ENCODE measurements around the gene ESYT3.
"Not testable (repeated sequence)": the region's sequence is repeated elsewhere in the genome, so short reads cannot be mapped to it uniquely, and the experiment has no call there.

ESYT3 gene

DNA sequence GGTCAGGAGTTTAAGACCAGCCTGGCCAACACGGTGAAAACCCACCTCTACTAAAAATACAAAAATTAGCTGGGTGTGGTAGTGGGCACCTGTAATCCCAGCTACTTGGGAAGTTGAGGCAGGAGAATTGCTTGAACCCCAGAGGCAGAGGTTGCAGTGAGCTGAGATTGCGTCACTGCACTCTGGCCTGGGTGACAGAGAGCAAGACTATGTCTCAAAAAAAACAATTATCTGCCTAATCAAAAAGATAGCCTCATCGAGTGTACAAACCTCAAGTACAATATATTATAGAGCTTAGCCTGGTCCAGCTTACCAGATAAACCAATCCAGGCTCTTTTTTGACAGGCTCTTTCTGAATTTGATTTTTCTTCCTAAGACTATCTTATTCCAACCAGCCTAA is 61.2 kb downstream of the ESYT3 start:
- not testable (repeated sequence) for DNase-seq

DNA sequence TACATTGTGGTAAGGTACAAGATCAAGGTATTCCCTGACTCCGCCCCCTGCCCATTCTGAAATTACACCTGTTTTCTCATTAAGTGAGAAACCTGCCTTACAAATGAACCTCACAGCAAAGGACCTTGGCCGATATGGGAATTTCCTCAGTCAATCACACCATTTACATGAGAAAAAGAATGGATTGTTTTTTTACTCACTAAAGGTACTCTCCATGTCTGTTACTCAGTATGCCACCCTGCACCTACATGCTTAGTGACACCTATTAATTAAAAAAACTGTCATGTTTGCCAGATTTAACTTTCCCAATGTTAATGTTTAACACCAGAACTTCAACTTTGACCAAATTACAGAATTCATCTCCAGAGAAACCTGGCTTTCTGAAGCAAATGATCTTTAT is 62.0 kb downstream of the ESYT3 start:
- no peak for DNase-seq

DNA sequence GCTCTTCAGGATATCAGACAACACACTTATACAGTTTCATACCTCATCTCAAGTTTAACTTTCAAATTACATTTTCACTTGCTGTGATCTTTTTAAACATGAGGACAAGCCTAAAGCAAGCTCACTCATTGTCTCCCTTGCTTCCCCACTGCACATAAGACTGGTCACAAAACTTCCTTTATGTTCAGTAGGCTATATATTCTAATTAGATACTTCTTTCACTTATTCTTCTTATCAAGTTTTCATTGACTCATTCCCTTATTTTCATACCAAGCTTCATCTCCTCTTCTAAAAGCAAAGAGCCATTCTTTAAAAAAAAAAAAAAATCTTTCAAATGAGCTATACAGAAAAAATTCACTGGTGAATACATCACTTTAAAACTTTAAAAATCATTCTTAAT is 62.6 kb downstream of the ESYT3 start:
- no peak for DNase-seq

DNA sequence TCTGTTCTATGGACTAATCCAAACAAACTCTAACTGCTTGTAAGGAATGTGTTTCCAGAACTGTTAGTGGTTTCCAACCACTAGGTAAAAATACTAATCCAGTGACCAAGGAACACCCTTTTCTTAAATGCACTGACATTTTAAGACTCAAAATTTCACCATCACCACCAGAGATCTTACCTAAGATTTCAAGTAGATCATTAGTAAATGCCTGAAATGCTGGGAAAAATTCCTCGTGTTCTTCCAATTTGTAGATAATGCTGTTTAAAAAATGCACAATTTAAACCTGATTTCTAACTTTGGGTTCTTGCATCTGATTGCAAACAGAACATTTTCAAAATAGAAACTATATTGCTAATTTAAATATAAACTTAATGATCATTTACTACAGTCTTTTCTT is 63.4 kb downstream of the ESYT3 start:
- no peak for DNase-seq

DNA sequence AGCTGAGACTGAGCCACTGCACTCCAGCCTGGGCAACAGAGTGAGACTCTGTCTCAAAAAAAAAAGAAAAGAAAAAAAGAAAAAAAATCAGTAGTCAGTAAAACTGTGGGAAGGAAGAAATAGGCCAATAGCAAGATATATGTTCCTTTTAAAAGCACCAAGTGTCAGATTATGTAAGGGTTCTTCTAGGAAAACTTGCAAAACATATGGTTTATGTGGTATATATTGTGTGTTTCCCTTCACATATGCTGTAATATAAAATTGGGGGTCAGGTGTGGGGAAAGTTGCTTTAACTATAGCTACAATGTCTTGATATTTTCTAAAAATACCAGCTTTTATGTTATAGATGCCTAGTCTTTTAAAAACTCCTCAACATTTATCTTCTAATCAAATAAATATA is 64.6 kb downstream of the ESYT3 start:
- DNase-seq, result no peak

DNA sequence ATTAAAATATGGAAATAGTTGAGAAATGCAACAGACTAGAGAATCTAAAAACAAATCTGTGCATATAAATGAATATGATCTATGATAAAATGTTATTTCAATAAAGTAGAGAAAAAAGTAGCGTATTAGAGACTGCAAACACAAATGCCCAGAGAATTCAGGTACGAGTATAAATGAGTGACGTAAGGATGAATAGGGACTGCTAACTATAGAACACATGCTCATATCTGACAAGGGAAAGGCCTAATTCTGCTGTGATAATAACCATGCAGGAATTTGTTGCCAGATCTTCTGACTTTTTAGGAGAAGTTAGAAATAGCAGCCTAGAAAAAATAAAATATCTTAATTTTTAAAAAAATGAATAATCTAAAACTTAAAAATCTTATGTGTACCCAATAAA is 73.1 kb downstream of the ESYT3 start:
- DNase-seq, result no peak

DNA sequence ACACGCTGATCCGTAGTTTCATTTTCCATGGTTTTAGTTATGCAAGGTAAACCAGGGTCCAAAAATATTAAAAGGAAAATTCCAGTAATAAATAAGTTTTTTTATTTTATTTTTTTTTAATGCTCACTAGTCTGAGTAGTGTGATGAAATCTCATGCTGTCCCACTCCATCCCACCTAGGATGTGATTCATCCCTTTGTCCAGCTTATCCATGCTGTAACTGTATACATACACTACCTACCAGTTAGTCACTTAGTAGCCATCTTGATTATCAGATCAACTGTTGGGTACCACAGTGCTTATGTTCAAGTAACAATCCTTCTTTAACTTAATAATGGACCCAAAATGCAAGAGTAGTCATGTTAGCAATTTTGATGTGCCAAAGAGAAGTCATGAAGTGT is 75.2 kb downstream of the ESYT3 start:
- no peak for DNase-seq

DNA sequence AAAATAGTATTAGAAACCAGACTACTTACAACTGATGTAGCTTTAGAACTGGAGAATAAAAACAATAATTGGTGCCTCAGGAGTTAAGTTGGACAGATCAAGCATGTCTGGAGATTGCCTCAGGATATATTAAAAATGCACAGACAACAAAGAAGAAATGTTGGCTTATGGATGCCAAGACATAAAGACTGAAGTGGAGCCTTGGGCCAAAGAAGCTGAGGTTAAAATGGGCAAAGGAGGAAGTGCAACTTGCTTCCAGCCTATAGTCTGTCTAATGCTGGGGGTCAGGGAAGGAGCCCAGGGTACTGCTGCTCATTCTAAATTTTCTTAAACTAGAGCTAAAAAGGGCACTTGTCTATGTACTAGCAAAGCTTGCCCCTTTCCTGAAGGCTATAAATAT is 77.5 kb downstream of the ESYT3 start:
- DNase-seq, result no peak

DNA sequence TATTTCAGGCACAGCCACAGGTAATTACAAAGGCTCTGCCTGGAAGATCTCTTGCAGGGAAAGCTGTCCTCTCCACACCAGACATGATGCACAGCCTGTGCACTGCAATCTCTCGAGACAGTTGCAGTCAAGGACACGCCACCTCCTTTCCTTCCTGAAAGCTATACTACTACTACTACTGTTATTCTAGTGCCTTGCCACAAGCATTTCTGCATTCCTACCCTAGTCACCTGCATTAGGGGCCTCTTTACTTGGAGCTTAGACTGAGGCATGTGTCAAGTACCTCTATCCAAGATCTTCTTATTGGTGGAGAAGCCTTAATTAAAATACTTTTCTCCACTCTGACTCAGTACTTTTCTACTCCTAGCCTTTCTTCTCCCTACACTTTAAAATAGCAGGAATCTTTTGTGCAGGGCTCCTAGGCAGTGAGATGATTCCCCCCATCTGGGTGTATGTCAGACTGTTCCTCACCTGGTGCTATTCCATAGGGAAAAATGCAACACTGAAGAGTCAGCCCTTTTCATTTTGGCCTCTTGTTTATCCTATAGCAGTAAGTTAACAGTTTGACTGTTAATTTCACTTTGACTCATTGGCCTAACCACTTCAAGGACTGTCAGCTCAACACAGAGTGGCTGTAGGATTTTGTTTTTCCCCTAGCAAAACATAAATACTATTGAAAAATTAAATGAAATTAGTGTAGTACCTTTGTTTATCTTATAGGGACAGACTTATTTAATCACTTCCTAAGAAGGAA is 78.9 kb downstream of the ESYT3 start:
- no peak for DNase-seq

DNA sequence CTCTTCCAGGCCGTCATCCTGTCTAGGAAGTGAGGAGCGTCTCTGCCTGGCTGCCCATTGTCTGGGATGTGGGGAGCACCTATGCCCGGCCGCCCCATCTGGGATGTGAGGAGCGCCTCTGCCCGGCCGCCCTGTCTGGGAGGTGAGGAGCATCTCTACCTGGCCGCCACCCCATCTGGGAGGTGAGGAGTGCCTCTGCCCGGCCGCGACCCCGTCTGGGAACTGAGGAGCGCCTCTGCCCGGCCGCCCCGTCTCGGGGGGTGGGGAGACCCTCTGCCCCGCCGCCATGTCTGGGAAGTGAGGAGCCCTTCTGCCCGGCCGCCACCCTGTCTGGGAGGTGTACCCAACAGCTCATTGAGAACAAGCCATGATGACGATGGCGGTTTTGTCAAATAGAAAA is 87.0 kb downstream of the ESYT3 start:
- DNase-seq, result not testable (repeated sequence)

All from activated CD8-positive, alpha-beta memory T cell treated with anti-CD3 and anti-CD28 coated beads, Interleukin-2, amount 50 U/mL, for 48 hours (primary cell).